ENCODE data around the gene MAPK1.

- TF ChIP-seq CTCF (IDR thresholded peaks at IDR 0.05) (no peak), POLR2AphosphoS5 (IDR thresholded peaks at IDR 0.05) (no peak), EP300 (IDR thresholded peaks at IDR 0.05) (no peak), POLR2A (IDR thresholded peaks at IDR 0.05) (no peak)
These were observed 157.3 kb downstream of the MAPK1 start for GRCh38 chr22:21710156-21710555.
